Renal pelvis (tissue), 12 donors: ENCODE measurements around the gene UBE2H. TPM values are rescaled to one million over a fixed set of nuclear protein-coding genes. Genes with fewer than 3 reads are reported as not detected.
"Not testable (repeated sequence)": the region's sequence is repeated elsewhere in the genome, so short reads cannot be mapped to it uniquely, and the experiment has no call there.

Experiments
- DNase-seq: peaks from one replicate; pipeline ENCODE4 v3.0.0-alpha.2; 2013
- long read RNA-seq, 16 experiments: transcript quantifications; one replicate each; lab custom pipeline, GENCODE V29; 2026
- polyA plus RNA-seq, 3 donors: library from polyadenylated mRNA; unstranded; fragments of 120-200 nt; gene quantifications; one replicate each; pipeline ENCODE4 v1.2.1, GENCODE V29; 2013; ENCODE audit not compliant: insufficient read length in 3 of 3

UBE2H gene
- polyA plus RNA-seq = 100 to 1,000 TPM; 103 to 114 (median 104) TPM
- long read RNA-seq, donor 1, full-length matches to known transcripts = 22 of 22 reads
- long read RNA-seq, donor 1, partial matches to known transcripts = 0 of 22 reads
- long read RNA-seq, donor 1, other reads (novel, unspliced or antisense) = 0 of 22 reads
- long read RNA-seq, donor 2, full-length matches to known transcripts = 25 of 36 reads
- long read RNA-seq, donor 2, partial matches to known transcripts = 11 of 36 reads
- long read RNA-seq, donor 2, other reads (novel, unspliced or antisense) = 0 of 36 reads
- long read RNA-seq, donor 3, full-length matches to known transcripts = 13 of 19 reads
- long read RNA-seq, donor 3, partial matches to known transcripts = 6 of 19 reads
- long read RNA-seq, donor 3, other reads (novel, unspliced or antisense) = 0 of 19 reads
- long read RNA-seq, donor 4, full-length matches to known transcripts = 20 of 25 reads
- long read RNA-seq, donor 4, partial matches to known transcripts = 5 of 25 reads
- long read RNA-seq, donor 4, other reads (novel, unspliced or antisense) = 0 of 25 reads
- long read RNA-seq, donor 5, full-length matches to known transcripts = 8 of 8 reads
- long read RNA-seq, donor 5, partial matches to known transcripts = 0 of 8 reads
- long read RNA-seq, donor 5, other reads (novel, unspliced or antisense) = 0 of 8 reads
- long read RNA-seq, donor 6, full-length matches to known transcripts = 28 of 34 reads
- long read RNA-seq, donor 6, partial matches to known transcripts = 0 of 34 reads
- long read RNA-seq, donor 6, other reads (novel, unspliced or antisense) = 6 of 34 reads
- long read RNA-seq, donor 7, full-length matches to known transcripts = 21 of 43 reads
- long read RNA-seq, donor 7, partial matches to known transcripts = 22 of 43 reads
- long read RNA-seq, donor 7, other reads (novel, unspliced or antisense) = 0 of 43 reads
- long read RNA-seq, donor 8, full-length matches to known transcripts = 11 of 11 reads
- long read RNA-seq, donor 8, partial matches to known transcripts = 0 of 11 reads
- long read RNA-seq, donor 8, other reads (novel, unspliced or antisense) = 0 of 11 reads
- long read RNA-seq, donor 9, full-length matches to known transcripts = 26 of 70 reads
- long read RNA-seq, donor 9, partial matches to known transcripts = 44 of 70 reads
- long read RNA-seq, donor 9, other reads (novel, unspliced or antisense) = 0 of 70 reads
- long read RNA-seq, donor 10, full-length matches to known transcripts = 15 of 26 reads
- long read RNA-seq, donor 10, partial matches to known transcripts = 11 of 26 reads
- long read RNA-seq, donor 10, other reads (novel, unspliced or antisense) = 0 of 26 reads
- long read RNA-seq, donor 11, full-length matches to known transcripts = 15 of 15 reads
- long read RNA-seq, donor 11, partial matches to known transcripts = 0 of 15 reads
- long read RNA-seq, donor 11, other reads (novel, unspliced or antisense) = 0 of 15 reads
- long read RNA-seq, donor 12, full-length matches to known transcripts = 31 of 41 reads
- long read RNA-seq, donor 12, partial matches to known transcripts = 10 of 41 reads
- long read RNA-seq, donor 12, other reads (novel, unspliced or antisense) = 0 of 41 reads
- long read RNA-seq, donor 13, full-length matches to known transcripts = 13 of 13 reads
- long read RNA-seq, donor 13, partial matches to known transcripts = 0 of 13 reads
- long read RNA-seq, donor 13, other reads (novel, unspliced or antisense) = 0 of 13 reads
- long read RNA-seq, donor 14, full-length matches to known transcripts = 43 of 77 reads
- long read RNA-seq, donor 14, partial matches to known transcripts = 28 of 77 reads
- long read RNA-seq, donor 14, other reads (novel, unspliced or antisense) = 6 of 77 reads
- long read RNA-seq, donor 15, full-length matches to known transcripts = 31 of 42 reads
- long read RNA-seq, donor 15, partial matches to known transcripts = 5 of 42 reads
- long read RNA-seq, donor 15, other reads (novel, unspliced or antisense) = 6 of 42 reads
- long read RNA-seq, donor 16, full-length matches to known transcripts = 24 of 32 reads
- long read RNA-seq, donor 16, partial matches to known transcripts = 8 of 32 reads
- long read RNA-seq, donor 16, other reads (novel, unspliced or antisense) = 0 of 32 reads

- DNase-seq = peak; percentile 90
Measured at GRCh38 chr7:129952653-129953560, at the start of gene UBE2H. Gene UBE2H, minus strand, starts transcription at chr7:129952960. Its CDS starts 405 bp downstream, at chr7:129952555.

- no peak for DNase-seq
Measured at GRCh38 chr7:129998446-129998845, 45.7 kb upstream of the UBE2H start.

GRCh38 chr7:129997285-129997684 lies 44.5 kb upstream of the UBE2H start:
- DNase-seq = no peak

GRCh38 chr7:129993275-129993674 lies 40.5 kb upstream of the UBE2H start:
- DNase-seq = no peak

GRCh38 chr7:129990403-129991192 lies 37.8 kb upstream of the UBE2H start:
- DNase-seq = no peak

GRCh38 chr7:129989466-129989865 lies 36.7 kb upstream of the UBE2H start:
- DNase-seq = no peak

- DNase-seq = no peak
Measured at GRCh38 chr7:129986600-129986999, 33.8 kb upstream of the UBE2H start.

GRCh38 chr7:129980667-129981066 lies 27.9 kb upstream of the UBE2H start:
- DNase-seq = no peak

- DNase-seq = no peak
Measured at GRCh38 chr7:129975309-129975708, 22.5 kb upstream of the UBE2H start.

GRCh38 chr7:129970816-129971215 lies 18.1 kb upstream of the UBE2H start:
- no peak for DNase-seq

- no peak for DNase-seq
Measured at GRCh38 chr7:129969881-129970446, 17.2 kb upstream of the UBE2H start.

- no peak for DNase-seq
Measured at GRCh38 chr7:129968592-129969383, 16.0 kb upstream of the UBE2H start.

GRCh38 chr7:129960204-129960475 lies 7.4 kb upstream of the UBE2H start:
- not testable (repeated sequence) for DNase-seq

- no peak for DNase-seq
Measured at GRCh38 chr7:129959471-129960203, 6.9 kb upstream of the UBE2H start.

- DNase-seq = no peak
Measured at GRCh38 chr7:129958643-129959470, 6.1 kb upstream of the UBE2H start.
